Posterior vena cava (tissue), 2 donors: ENCODE measurements around the gene AOAH. TPM values are rescaled to one million over a fixed set of nuclear protein-coding genes. Genes with fewer than 3 reads are reported as not detected.

Source experiments
- DNase-seq: peaks from one replicate; pipeline ENCODE4 v3.0.0-alpha.2; 2020; ENCODE audit warnings: low spot score
- intact Hi-C, 2 donors: fragments of 100-400 bp; cut with DNase I; formaldehyde crosslinking; loops; one replicate each; pipeline versions ENCODE4 v1.14.1 to v1.14.2; 2022 to 2023
- total RNA-seq, 2 donors: library from RNA; stranded (reverse); fragmentation: NEBNext Ultra II Directional; extraction: Animal tissue kit (Norgen Biotek cat#: 25700); gene quantifications; one replicate each; pipeline ENCODE4 v1.2.1, GENCODE V29; 2021
- donor health status: DM: yes; HTN: yes; CAD: no.
- donor health status: DM: yes; HTN: yes; CAD: no.

Gene AOAH
- total RNA-seq, 2 donors from 2014 or later: 6.1 to 12.9 TPM

DNA sequence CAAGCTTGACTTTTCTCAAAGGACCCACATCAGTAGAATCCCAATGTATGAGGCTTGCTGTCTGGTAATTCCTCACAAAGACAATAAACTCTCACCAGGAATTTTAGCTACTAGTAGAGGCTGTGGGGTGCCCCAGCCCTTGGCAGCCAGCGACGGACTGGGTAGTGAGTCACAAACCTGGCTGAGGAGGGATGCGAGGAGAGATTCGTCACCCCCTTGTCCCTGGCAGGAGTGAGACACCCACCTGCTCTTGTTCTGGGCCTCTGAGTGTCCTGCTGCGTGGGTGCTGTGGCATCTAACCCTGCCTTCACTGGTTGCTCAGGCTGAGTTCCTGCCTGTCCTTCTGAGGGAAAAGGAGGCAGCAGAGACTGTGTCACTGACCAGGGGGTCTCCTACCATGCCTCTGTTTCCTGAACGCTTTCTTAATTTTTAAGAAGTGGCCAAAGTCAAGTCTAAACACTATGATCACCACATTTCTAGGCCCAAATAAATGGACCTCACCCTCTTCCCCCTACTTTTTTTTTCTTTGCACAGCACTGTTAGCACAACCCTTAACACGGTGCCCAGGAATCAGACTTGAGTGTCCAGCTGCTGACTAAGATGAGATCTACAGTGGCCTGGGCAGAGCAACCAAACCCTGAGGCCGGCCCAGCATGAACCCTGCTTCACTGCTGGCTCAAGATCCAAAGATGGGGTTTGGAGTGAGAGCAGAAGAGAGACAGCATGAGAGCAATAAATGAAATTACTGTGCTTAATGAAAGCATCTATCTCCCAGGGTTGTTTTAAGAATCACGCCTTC, 188.2 kb downstream of the AOAH start:
- intact Hi-C loops: no loop called here
- no peak for DNase-seq

DNA sequence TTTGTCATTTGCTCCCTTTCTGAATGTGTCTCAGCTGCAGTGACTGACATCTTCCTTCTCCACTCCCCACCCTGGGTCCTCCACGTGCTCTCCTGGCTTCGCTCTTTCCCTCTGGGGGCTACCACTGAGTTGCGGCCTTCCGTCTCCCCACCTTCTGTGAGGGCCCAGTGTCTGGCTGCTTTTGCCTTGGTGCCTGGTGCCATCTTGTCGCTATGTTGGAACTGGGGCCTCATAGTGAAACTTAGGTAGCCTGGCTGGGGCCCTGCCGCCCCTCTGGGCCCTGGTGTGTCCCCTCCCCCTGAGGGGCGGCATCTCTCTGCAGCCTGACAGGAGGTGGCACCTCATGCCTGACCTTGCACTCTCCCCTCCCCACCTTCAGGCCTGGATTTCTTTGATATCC, 190.6 kb downstream of the AOAH start:
- DNase-seq: no peak
- intact Hi-C loops: no loop called here

DNA sequence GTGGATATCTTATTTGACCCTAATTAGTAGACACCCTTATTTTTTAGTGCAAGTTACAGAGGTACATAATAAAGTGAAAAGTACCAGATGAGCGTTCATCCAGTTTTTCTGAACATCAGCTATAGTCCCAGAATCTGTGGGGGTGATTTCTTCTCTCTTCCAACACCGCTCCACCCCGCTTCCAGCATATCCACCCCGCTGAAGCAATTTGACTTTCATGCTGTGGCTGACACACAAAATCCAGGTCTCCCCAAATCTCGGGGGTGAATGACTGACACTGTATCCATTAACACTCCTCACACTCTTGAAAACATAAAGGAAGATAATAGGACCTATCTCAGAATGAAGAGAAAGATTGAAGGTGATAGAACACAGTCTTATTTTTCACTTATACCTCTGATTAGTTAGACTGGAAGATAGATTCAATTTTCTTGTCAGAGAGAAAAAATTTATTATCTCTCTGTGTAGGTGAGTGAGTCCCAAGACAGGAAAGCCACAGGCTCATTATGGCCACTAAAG, 191.3 kb downstream of the AOAH start:
- DNase-seq: no peak
- intact Hi-C loops: no loop called here

DNA sequence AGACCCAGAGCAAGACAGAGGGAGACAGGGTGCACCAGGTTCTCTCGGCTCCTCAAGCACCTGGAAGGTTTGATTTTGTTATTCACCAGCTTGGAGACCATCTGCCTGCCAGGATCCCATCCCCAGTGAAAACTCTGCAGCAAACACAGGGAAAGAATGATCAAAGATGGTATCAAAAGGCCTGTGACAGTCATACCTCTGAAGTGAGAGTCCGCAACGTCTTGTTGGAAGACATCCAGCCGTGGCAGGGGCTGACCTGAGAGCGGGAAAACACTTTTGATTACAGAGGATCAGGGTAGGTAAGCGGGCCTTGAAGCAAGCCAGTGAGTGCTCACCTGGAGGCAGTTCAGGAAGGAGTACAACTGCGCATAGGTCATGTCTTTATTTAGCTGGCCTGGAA, 192.3 kb downstream of the AOAH start:
- intact Hi-C loops: no loop called here
- no peak for DNase-seq

DNA sequence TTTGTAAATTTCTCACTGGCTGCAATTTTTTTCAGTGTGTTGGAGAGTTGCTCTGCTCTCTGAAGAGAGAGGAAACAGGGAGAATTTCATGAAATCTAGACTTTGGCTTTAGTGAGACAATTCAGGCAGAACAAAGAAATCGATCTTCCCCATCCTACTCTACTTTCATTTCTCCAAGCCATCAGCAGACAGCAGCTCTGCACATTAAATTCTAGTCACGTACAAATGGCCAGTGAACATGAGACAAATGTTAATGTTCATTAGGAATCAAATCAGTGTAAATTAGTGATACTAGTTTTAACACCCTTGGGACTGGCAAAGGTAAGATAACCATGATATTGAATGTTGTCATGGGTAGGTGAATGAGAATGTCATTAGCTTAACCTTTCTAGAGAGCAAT, 193.8 kb downstream of the AOAH start:
- no peak for DNase-seq
- intact Hi-C loops: no loop called here

DNA sequence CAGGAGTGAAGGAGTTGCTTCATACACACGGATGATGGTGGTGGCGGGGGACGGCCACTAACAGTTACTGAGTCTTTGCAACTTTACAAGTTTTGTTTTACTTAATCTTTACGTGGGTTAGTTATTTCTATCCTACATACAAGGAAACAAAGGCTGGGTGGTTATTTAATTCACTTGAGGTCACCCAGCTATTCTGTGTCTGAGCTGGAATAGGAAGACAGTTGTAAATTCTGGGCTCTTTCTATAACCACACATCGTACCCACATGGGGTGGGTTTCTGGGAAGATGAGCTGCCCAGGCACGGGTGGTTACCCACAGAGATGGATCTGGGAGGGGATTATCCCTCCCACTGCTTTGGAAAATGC, 196.8 kb downstream of the AOAH start:
- DNase-seq: no peak
- intact Hi-C loops: no loop called here

DNA sequence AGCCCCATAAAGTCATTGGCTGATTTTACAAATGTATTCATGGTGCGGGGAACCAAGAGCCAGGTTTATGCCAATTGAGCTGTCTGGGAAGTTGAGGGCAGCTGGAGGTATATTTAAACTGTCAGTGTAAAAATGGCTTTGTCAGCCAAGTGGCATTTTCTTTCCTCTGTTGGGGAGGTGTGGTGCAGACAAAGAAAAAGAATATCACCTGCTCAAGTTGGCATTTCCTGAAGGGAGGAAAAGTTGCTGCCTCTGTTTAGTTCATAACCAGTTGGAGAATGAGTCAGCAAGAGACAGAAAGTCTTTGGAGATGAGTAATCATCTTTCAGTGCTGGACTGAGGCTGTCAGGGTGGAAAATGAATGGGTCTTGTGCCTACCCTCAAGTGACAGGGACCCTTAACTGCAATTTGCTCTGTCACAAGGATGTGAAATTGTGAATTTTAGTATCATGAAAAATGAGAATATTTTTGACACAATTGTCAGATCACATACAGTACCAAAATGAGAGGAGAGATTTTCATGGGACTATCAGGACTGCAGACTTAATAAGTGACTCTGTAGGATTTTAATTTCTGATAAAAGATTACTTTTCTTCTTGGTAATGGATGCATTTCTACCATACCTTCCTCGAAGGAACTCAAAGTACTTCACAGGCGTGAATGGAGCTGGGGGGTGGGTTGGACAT, 197.3 kb downstream of the AOAH start:
- intact Hi-C loops: no loop called here
- DNase-seq: no peak

DNA sequence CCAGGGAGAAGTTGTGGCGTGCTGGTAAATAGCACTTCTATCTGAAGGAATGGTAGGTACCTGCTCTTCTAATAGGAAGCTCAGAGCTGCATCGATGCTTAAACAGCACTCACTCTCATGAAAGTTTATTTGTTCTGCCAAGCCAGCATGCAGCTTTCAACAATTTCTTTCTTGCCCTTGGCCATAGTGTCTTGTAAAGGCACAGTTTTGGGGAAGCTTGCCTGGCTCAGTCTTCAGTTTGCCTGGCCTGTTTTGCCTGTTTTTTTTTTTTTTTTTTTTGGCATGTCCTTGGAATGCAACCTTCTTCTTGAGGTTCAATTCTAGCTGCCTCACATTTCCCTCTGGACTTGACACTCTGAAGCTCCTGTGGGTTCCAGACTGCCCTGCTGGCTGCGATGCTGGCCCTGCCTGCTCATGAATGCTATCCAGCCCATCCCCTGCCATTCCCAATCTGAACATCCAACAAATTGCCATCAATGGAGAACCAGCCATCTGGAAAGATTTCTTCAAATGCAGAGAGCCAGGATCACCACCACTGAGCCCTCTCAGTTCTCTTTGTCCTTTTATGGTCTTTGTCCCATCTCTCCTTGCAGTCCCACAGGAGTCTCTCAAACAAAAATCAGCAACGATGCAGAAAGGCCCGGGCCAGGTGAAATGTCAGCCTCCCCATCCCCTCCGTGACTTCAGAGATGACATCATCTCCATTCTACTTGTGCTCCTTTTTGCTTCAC, 200.8 kb downstream of the AOAH start:
- intact Hi-C loops: no loop called here
- DNase-seq: no peak

DNA sequence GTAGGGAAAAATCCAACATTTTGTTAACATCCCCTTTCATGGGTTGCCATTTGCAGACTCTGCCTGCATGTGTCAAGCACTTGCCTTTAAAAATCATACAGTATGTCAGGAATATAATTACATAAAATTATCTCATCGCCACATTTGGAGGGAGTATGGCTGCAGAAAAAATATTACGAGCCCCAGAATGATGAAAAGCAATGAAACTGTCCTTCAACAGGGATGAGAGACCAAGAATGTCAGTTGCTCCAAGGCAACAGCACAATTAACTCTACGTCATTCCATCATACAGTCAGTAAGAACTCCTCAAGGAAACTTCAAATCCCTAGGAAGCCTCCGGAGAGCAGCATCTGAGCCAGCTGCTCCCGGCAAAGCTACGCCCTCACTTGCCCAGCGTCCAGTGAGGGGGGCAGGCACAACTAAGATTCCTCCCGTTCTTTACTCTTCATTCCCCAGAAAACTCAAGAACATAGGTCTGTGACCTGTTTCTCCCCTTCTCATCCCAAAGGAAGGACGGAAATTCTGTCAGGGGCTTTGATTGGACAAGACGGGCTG, 201.8 kb downstream of the AOAH start:
- intact Hi-C loops: no loop called here
- DNase-seq: no peak

DNA sequence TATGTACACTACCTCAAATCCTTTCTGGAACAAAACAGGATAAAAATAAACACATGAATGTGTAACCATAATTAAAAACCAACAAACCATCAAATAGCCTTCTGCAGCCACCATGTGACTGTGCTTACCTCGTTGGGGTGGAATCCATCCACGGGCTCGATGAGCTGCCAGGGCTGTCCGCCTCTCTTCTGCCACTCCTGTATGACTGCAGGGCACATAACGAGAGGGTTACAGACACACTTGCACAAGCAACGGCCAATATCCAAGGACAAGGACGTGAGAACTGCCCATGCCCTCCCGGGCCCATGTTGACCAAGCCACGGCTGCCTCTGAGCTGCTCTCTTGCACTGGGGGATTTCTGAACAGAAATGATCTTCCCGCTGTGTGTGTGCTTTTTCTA, 202.4 kb downstream of the AOAH start:
- intact Hi-C loops: no loop called here
- no peak for DNase-seq

DNA sequence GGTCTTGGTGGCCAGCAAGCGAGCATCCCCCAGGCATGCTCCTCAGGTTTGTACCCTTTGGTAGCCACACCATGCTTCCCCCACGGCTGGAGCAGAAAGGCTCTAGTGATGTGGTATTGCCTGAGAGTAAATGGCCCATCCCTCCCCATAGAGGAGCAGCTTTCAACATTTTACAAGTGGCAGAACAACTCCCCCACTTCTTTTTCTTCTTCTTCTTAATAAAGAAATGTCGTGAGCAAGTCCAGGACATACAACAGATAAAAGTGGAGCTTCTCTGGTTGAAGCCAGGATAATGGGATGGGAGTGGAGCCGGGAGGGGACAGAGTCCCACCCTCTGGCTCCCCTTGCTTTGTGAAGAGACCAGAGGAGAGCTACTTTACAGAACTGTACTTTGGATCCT, 203.2 kb downstream of the AOAH start:
- no peak for DNase-seq
- intact Hi-C loops: no loop called here

DNA sequence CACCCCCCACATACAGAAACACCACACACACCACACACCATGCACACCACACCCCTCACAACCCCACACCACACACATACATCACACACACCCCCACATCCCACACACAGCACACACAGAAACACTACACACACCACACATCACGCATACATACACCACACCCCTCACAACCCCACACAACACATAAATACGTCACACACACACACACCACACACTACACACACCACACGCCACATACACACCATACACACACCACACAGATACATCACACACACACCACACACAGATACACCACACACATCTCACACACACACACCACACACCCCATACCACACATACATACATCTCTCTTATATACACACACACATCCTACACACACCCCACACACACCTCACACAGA, 208.4 kb downstream of the AOAH start:
- DNase-seq: no peak
- intact Hi-C loops: no loop called here

DNA sequence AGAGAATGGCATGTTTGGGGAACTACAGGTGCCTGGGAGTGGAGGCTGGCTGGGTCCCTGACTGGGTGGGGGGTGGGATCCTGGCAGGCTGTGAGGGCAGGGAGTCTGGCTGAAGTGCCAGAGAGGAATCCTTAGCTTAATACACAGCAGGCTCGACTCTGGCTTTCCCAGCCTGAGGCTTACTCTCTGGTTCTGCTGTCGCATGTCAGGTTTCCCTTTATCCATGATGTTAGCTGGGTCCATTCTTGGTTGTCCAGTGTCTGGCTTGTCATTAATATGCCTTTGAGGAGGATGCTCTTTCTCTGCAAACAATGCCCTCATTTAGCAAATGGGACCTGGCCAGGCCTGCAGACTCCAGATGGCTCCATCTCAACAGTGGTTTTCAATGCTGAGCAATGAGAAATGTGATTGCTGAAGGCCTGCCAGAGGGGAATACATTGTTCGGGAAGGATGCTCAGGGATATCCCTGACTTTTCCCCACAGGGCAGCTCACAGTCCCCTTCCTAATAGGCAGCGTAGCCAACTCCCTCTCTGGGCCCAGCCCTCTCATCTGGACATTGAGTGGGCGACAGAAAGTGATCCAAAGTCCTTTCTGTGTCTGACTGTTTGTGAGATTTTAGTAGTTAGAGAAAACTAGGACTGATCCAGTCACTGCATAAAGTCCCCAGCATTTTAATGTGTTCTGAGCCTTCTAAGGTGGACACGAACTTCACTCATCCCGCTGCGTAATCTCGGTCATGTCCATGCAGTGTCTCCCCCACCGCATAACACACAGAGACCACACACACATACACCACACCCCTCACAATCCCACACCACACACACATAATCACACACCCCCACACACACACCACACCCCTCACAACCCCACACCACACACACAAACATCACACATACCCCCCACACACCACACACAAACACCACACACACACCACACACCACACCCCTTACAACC, 209.7 kb downstream of the AOAH start:
- intact Hi-C loops: no loop called here
- no peak for DNase-seq

DNA sequence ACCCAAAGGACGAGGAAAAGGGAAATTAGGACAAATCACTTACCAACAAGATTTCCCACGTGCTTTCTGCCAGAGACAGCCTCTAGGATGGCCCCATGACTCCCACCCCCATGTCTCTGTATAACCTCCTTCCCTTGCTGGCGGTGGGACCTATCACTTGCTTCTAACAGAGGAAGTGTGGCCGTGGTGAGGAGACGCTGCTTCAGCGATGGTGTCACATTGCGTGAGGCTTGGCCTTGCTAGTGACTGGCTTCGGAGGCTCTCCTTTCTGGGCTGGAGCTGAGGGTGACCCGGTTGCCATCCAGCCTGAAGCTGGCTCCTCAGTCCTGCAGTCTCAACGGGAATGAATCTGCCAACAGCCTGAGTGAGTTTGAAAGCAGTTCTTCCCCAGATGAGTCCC, 210.9 kb downstream of the AOAH start:
- DNase-seq: no peak
- intact Hi-C loops: no loop called here

DNA sequence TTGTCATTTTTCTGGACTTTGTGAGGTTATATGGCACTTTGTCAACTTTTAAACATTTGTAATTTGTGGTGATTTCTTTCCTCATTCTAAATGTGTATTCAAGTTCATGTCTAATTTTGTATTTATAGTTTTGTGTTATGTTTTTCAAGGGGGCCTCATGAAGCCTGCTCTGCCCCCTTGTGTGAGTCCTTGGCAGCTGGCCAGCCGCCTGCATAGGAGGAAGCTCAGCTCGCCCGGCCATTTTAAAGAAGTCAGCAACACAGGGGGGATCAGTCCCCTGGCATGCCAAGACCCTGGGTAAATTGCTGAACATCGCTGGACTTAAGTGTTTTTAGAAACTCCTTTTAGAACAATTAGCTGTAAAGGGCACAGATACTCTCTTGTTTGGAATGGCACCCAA, 211.7 kb downstream of the AOAH start:
- DNase-seq: no peak
- intact Hi-C loops: no loop called here

DNA sequence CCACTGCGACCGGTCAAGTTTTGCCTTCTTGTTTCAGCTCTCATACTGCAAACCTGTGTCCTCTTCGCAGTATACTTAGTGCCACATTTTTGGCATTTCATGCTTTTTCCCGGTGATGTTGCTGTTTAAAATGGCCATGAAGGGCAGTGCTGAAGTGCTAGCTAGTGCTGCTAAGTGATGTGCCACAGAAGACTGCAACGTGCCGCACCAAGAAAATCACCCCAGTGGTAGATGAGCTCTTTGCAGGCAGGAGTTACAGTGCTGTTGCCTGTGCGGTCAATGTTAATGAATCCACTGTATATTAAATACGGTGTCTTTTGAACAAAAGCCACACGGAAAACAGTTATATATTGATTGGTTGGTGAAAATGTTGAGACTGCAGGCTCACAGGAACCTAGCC, 214.3 kb downstream of the AOAH start:
- DNase-seq: no peak
- intact Hi-C loops: no loop called here

DNA sequence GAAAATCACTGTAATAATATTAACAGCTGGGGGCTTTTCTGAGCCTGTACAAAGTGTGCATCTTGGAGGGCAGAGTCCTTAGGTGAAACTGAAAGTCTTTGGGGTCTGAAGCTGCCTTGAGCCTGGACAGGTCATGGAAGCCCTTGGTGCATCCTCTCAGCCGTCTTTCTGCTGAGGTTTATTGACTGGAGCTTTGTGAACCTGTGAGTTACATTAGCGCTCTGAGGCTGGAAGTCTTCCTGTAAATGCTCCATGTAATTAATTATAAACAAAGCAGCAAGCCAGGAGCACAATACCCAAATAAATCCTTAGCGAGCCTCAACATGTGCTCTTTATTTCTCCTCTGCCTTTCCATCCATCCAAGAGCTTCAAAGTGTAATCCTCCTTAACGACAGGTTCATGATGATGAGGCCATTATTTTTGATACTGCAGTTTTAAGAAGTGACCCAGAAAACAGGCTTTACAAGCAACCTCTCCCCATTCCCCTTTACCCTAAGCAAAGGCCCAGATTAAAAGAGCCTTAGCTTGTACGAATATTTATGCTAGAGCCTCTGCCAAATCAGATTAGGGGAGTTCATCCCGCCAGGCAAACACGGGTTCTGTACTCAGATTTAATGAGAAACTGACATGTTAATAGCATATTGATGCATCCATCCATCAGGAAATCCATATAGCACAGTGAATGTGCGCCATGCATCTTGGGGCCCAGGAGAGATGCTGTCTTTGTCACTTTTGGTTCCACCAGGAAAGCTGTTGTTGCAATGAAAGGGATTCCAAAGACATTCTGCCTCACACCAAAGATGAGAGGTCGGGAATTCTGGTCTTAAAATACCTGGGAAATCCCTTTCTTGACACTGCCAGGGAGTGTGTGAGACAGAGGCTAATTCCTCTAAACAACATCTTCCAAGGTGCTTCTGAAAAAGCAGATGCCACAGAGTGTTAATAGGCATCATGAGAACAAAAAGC, 216.5 kb downstream of the AOAH start:
- DNase-seq: no peak
- intact Hi-C loops: no loop called here

DNA sequence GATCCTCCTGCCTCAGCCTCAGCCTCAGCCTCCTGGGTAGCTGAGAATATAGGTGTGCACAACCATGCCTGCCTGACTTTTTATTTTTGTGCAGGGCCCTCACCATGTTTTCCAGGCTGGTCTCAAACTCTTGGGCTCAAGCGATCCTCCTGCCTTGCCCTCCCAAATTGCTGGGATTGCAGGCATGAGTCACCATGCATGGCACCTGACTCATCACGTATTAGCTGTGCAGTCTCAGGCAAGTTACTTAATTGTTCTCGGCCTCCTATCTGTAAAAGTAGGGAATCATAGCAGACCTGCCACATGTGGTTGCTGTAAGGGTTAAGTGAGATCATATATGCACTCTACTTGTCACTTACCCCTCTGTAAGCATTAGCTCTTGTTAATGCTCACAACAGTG, 217.5 kb downstream of the AOAH start:
- intact Hi-C loops: no loop called here
- DNase-seq: no peak
